OCI-LY7 (cell line): ENCODE data around the gene NHLRC4. TPM values are rescaled to one million over a fixed set of nuclear protein-coding genes. Genes with fewer than 3 reads are reported as not detected.

Experiments used
- BruUV-seq: library from RNA; stranded (reverse); fragments of 400-500 nt; replicated peaks from 2 replicates; lab custom pipeline; 2021; lab: Mats Ljungman, UMichigan
- CTCF ChIA-PET: fragments of 300-600 bp; sonication (Branson Sonifier 250); formaldehyde crosslinking; loops from one replicate; lab custom pipeline; 2022; ENCODE audit warnings: antibody characterized with exemption; ENCODE audit not compliant: unreplicated experiment; lab: Charles Lee
- POLR2A ChIA-PET: fragments of 300-600 bp; sonication (Branson Sonifier 250); formaldehyde crosslinking; loops from one replicate; lab custom pipeline; 2022; ENCODE audit warnings: antibody characterized with exemption; lab: Charles Lee
- DNase-seq: peaks from one replicate; pipeline ENCODE4 v3.0.0-alpha.2; 2015; ENCODE audit warnings: low spot score
- H2AFZ ChIP-seq: fragments of 200-600 bp; sonication (generic), shearing (Covaris generic); 2 replicates; pipeline ENCODE4 v1.6.1; 2014; ENCODE audit warnings: mild to moderate bottlenecking, antibody characterized with exemption, low read length, moderate library complexity
- H3K27ac ChIP-seq: fragments of 200-600 bp; sonication (generic); 2 replicates; pipeline ENCODE4 v1.5.1; 2014; ENCODE audit warnings: mixed run types, low read depth, mild to moderate bottlenecking, moderate library complexity, low read length, inconsistent platforms; ENCODE audit not compliant: poor library complexity, severe bottlenecking
- H3K36me3 ChIP-seq: fragments of 200-600 bp; sonication (generic); 2 replicates; pipeline ENCODE4 v1.6.1; 2014; ENCODE audit warnings: mild to moderate bottlenecking, antibody characterized with exemption, low read length, moderate library complexity, mixed read lengths; ENCODE audit not compliant: insufficient read depth
- H3K4me1 ChIP-seq: fragments of 200-600 bp; sonication (generic); 2 replicates; pipeline ENCODE4 v1.5.1; 2014; ENCODE audit warnings: mild to moderate bottlenecking, low read length; ENCODE audit not compliant: insufficient read depth, poor library complexity, severe bottlenecking
- H3K4me2 ChIP-seq: fragments of 200-600 bp; sonication (generic); 2 replicates; pipeline ENCODE4 v1.6.1; 2014; ENCODE audit warnings: mild to moderate bottlenecking, low read length
- H3K4me3 ChIP-seq: fragments of 200-600 bp; sonication (generic); 2 replicates; pipeline ENCODE4 v1.5.1; 2014; ENCODE audit warnings: mild to moderate bottlenecking, low read depth, low read length; ENCODE audit not compliant: poor library complexity, severe bottlenecking
- H3K79me2 ChIP-seq: fragments of 200-600 bp; sonication (generic); 2 replicates; pipeline ENCODE4 v1.6.1; 2016; ENCODE audit warnings: low read depth, mild to moderate bottlenecking, low read length, moderate library complexity, mixed read lengths; ENCODE audit not compliant: insufficient read depth
- H3K9me2 ChIP-seq: fragments of 200-600 bp; sonication (generic); 2 replicates; pipeline ENCODE4 v1.6.1; 2016; ENCODE audit warnings: mild to moderate bottlenecking, low read length, mixed read lengths; ENCODE audit not compliant: insufficient read depth
- H3K9me3 ChIP-seq: fragments of 200-600 bp; sonication (generic); 2 replicates; pipeline ENCODE4 v1.6.1; 2014; ENCODE audit warnings: mild to moderate bottlenecking, mixed run types, low read length, mixed read lengths
- H4K20me1 ChIP-seq: fragments of 200-600 bp; sonication (generic); 2 replicates; pipeline ENCODE4 v1.6.1; 2014; ENCODE audit warnings: mild to moderate bottlenecking, antibody characterized with exemption, low read length, moderate library complexity, mixed read lengths; ENCODE audit not compliant: insufficient read depth
- EZH2phosphoT487 ChIP-seq: fragments of 200-600 bp; sonication (generic); IDR thresholded peaks from 2 replicates; pipeline ENCODE4 v1.6.1; 2018; ENCODE audit warnings: low read depth, borderline replicate concordance, mild to moderate bottlenecking, mixed run types, antibody characterized with exemption, low read length, moderate library complexity, mixed read lengths
- intact Hi-C: fragments of 100-400 bp; cut with micrococcal nuclease; formaldehyde crosslinking; loops from one replicate; pipeline ENCODE4 v1.10.0; 2022; ENCODE audit not compliant: unreplicated experiment
- total RNA-seq, 2 experiments: library from RNA; depleted of rRNA in 1 of 2; stranded (reverse); fragments of >200 nt in 1 of 2; shearing (Covaris generic) in 1 of 2; gene quantifications; 2 replicates each; pipeline ENCODE4 v1.2.3, GENCODE V29; 2014 to 2022
- TF ChIP-seq, protein P1 (sequence below): fragments of 200-600 bp; sonication (generic); conservative IDR thresholded peaks from 2 replicates; pipeline ENCODE4 v1.5.1; 2014; ENCODE audit warnings: mild to moderate bottlenecking, antibody characterized with exemption, low read length, moderate library complexity, mixed read lengths

Gene NHLRC4
- total RNA-seq, 2 experiments from 2014 or later: 2.5 to 3.7 TPM

DNA sequence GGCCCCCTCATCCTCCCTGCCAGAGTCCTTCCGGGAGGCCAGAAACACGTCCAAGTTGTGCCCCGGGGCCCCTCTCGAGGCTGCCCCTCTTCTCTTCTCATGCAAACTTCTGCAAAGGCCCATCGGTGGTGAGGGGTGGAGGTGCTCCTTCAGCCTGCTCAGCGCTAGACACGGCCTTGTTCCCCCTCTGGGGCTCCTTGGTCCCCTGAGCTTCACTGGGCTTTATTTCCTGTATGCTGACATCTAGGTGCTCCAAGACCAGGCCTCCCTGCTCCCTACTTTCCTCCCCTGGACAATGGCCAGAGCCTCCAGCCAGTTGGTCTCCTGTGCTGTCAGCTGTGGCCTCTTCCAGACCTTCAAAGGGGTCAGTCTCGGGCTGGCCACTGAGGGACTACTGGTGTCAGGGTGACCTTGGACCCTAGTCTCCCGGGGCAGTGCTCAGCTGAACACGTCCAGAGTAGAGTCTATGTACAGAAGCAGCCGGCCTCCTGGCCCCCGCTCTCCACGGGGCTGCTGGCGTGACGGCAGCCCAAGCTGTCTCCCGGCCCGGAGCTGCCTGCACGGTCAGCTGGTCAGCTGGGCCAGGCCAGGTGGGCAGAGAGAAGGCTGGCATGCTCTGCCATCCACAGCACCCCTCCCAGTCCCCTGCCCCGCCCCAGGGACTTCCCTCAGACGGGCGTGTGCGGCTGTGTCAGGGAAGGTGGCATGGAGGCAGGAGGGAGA is 8.3 kb upstream of the NHLRC4 start:
- Histone ChIP-seq H3K4me2 (no peak overlapping the region), H3K79me2 (no peaks in the 10 kb centered on the region), H2AFZ (no peak overlapping the region), H3K36me3 (no peaks in the 10 kb centered on the region), H3K9me3 (no peaks in the 10 kb centered on the region), H3K4me1 (no peaks in the 10 kb centered on the region), H3K27ac (no peak overlapping the region), H3K4me3 (no peak overlapping the region), H4K20me1 (no peaks in the 10 kb centered on the region), H3K9me2 (no peaks in the 10 kb centered on the region)
- no peak for DNase-seq
- POLR2A ChIA-PET: no interaction called here
- intact Hi-C loops: no loop called here
- TF ChIP-seq EZH2phosphoT487: no peak
- TF ChIP-seq, protein P1, sequence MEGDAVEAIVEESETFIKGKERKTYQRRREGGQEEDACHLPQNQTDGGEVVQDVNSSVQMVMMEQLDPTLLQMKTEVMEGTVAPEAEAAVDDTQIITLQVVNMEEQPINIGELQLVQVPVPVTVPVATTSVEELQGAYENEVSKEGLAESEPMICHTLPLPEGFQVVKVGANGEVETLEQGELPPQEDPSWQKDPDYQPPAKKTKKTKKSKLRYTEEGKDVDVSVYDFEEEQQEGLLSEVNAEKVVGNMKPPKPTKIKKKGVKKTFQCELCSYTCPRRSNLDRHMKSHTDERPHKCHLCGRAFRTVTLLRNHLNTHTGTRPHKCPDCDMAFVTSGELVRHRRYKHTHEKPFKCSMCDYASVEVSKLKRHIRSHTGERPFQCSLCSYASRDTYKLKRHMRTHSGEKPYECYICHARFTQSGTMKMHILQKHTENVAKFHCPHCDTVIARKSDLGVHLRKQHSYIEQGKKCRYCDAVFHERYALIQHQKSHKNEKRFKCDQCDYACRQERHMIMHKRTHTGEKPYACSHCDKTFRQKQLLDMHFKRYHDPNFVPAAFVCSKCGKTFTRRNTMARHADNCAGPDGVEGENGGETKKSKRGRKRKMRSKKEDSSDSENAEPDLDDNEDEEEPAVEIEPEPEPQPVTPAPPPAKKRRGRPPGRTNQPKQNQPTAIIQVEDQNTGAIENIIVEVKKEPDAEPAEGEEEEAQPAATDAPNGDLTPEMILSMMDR: no peak
- BruUV-seq: no TSS peak
- CTCF ChIA-PET: no interaction called here

DNA sequence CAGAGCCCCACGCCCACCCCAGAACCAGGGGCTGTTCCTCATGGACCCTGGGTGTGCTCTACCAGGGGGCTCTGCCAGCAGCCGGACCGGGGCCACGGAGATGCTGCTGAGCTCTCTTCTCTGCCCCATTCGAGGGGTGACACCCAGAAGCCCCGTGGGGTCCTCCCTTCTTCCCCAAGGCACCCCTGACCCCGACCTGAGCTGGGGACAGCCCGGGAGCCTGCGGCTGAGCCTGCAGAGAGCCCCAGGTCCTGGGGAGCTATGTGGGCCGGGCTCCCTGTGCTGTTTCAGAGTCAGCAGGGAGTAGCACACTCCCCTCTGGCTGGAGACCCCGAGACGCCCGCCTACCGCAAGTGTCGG is 7.8 kb upstream of the NHLRC4 start:
- intact Hi-C loops: no loop called here
- Histone ChIP-seq H3K4me3 (no peak overlapping the region), H3K79me2 (no peaks in the 10 kb centered on the region), H4K20me1 (no peaks in the 10 kb centered on the region), H3K9me2 (no peaks in the 10 kb centered on the region), H2AFZ (no peak overlapping the region), H3K4me2 (no peak overlapping the region), H3K27ac (no peak overlapping the region), H3K4me1 (no peaks in the 10 kb centered on the region), H3K36me3 (no peaks in the 10 kb centered on the region), H3K9me3 (no peaks in the 10 kb centered on the region)
- CTCF ChIA-PET: no interaction called here
- TF ChIP-seq, protein P1: no peak
- TF ChIP-seq EZH2phosphoT487: no peak
- POLR2A ChIA-PET: no interaction called here
- no TSS peak for BruUV-seq
- DNase-seq: no peak

GRCh38 chr16:559411-560203 is 7.2 kb upstream of the NHLRC4 start:
- no peak overlapping the region for H2AFZ ChIP-seq
- no peak overlapping the region for H3K27ac ChIP-seq
- H3K4me1 ChIP-seq: no peaks in the 10 kb centered on the region
- H3K4me3 ChIP-seq: no peak overlapping the region
- POLR2A ChIA-PET: no interaction called here
- H3K79me2 ChIP-seq: no peaks in the 10 kb centered on the region
- no peak overlapping the region for H3K4me2 ChIP-seq
- no peaks in the 10 kb centered on the region for H3K9me2 ChIP-seq
- intact Hi-C loops: no loop called here
- TF ChIP-seq, protein P1: no peak
- TF ChIP-seq EZH2phosphoT487: no peak
- BruUV-seq: no TSS peak
- no peaks in the 10 kb centered on the region for H3K36me3 ChIP-seq
- no peaks in the 10 kb centered on the region for H4K20me1 ChIP-seq
- no peak for DNase-seq
- no peaks in the 10 kb centered on the region for H3K9me3 ChIP-seq
- CTCF ChIA-PET: no interaction called here
